ENCODE data around the gene SPACA1. TPM values are rescaled to one million over a fixed set of nuclear protein-coding genes. Genes with fewer than 3 reads are reported as not detected.

The SPACA1 gene
- total RNA-seq, 1 experiment from 2014 or later = not detected

- no peak overlapping the region for H3K4me3 ChIP-seq (ENCODE audit: insufficient read depth, low read depth, low read length)
- H3K27me3 ChIP-seq (ENCODE audit: control insufficient read depth, insufficient read depth, low read length) = no peaks in the 10 kb centered on the region
- H3K36me3 ChIP-seq (replicated peaks; ENCODE audit: control insufficient read depth, insufficient read depth, low read length) = no peaks in the 10 kb centered on the region
- no peak for DNase-seq
Observed at GRCh38 chr6:88050140-88050818, 2.6 kb downstream of the SPACA1 start.

- no peaks in the 10 kb centered on the region for H3K27me3 ChIP-seq (ENCODE audit: control insufficient read depth, insufficient read depth, low read length)
- no peaks in the 10 kb centered on the region for H3K36me3 ChIP-seq (replicated peaks; ENCODE audit: control insufficient read depth, insufficient read depth, low read length)
- H3K4me3 ChIP-seq (ENCODE audit: insufficient read depth, low read depth, low read length) = no peak overlapping the region
- DNase-seq = no peak
Observed at GRCh38 chr6:88059191-88059590, 11.6 kb downstream of the SPACA1 start.

- no peak for DNase-seq
- no peaks in the 10 kb centered on the region for H3K27me3 ChIP-seq (ENCODE audit: control insufficient read depth, insufficient read depth, low read length)
- H3K4me3 ChIP-seq (ENCODE audit: insufficient read depth, low read depth, low read length) = no peak overlapping the region
- no peaks in the 10 kb centered on the region for H3K36me3 ChIP-seq (replicated peaks; ENCODE audit: control insufficient read depth, insufficient read depth, low read length)
Observed at GRCh38 chr6:88062376-88062775, 14.7 kb downstream of the SPACA1 start.

- Histone ChIP-seq H3K4me3 (ENCODE audit: insufficient read depth, low read depth, low read length) (no peak overlapping the region), H3K27me3 (ENCODE audit: control insufficient read depth, insufficient read depth, low read length) (no peaks in the 10 kb centered on the region), H3K36me3 (replicated peaks; ENCODE audit: control insufficient read depth, insufficient read depth, low read length) (no peaks in the 10 kb centered on the region)
- no peak for DNase-seq
Observed at GRCh38 chr6:88072462-88072861, 24.8 kb downstream of the SPACA1 start.

- DNase-seq = no peak
- H3K4me3 ChIP-seq (ENCODE audit: insufficient read depth, low read depth, low read length) = no peak overlapping the region
- no peaks in the 10 kb centered on the region for H3K27me3 ChIP-seq (ENCODE audit: control insufficient read depth, insufficient read depth, low read length)
- no peaks in the 10 kb centered on the region for H3K36me3 ChIP-seq (replicated peaks; ENCODE audit: control insufficient read depth, insufficient read depth, low read length)
Observed at GRCh38 chr6:88074791-88075190, 27.1 kb downstream of the SPACA1 start.

- H3K27me3 ChIP-seq (ENCODE audit: control insufficient read depth, insufficient read depth, low read length) = no peaks in the 10 kb centered on the region
- no peak for DNase-seq
- no peak overlapping the region for H3K4me3 ChIP-seq (ENCODE audit: insufficient read depth, low read depth, low read length)
Observed at GRCh38 chr6:88077305-88077704, 29.7 kb downstream of the SPACA1 start.

GRCh38 chr6:88086792-88087191 lies 39.2 kb downstream of the SPACA1 start:
- Histone ChIP-seq H3K4me3 (ENCODE audit: insufficient read depth, low read depth, low read length) (no peak overlapping the region), H3K36me3 (replicated peaks; ENCODE audit: control insufficient read depth, insufficient read depth, low read length) (no peaks in the 10 kb centered on the region), H3K27me3 (ENCODE audit: control insufficient read depth, insufficient read depth, low read length) (no peaks in the 10 kb centered on the region)
- no peak for DNase-seq

More at GRCh38 chr6:88077305-88077704, 29.7 kb downstream of the SPACA1 start:
- no peaks in the 10 kb centered on the region for H3K36me3 ChIP-seq (replicated peaks; ENCODE audit: control insufficient read depth, insufficient read depth, low read length)

- peak; percentile 22 for DNase-seq
- H3K4me3 ChIP-seq (ENCODE audit: insufficient read depth, low read depth, low read length) = no peak overlapping the region
Observed at GRCh38 chr6:88089708-88090107, 42.1 kb downstream of the SPACA1 start.

GRCh38 chr6:88105741-88106340 lies 58.2 kb downstream of the SPACA1 start:
- no peak for DNase-seq
- Histone ChIP-seq H3K27me3 (ENCODE audit: control insufficient read depth, insufficient read depth, low read length) (no peaks in the 10 kb centered on the region), H3K36me3 (replicated peaks; ENCODE audit: control insufficient read depth, insufficient read depth, low read length) (no peaks in the 10 kb centered on the region), H3K4me3 (ENCODE audit: insufficient read depth, low read depth, low read length) (no peak overlapping the region)

More at GRCh38 chr6:88089708-88090107, 42.1 kb downstream of the SPACA1 start:
- H3K36me3 ChIP-seq (replicated peaks; ENCODE audit: control insufficient read depth, insufficient read depth, low read length) = no peaks in the 10 kb centered on the region
- H3K27me3 ChIP-seq (ENCODE audit: control insufficient read depth, insufficient read depth, low read length) = no peaks in the 10 kb centered on the region

- Histone ChIP-seq H3K4me3 (ENCODE audit: insufficient read depth, low read depth, low read length) (no peak overlapping the region), H3K27me3 (ENCODE audit: control insufficient read depth, insufficient read depth, low read length) (no peaks in the 10 kb centered on the region), H3K36me3 (replicated peaks; ENCODE audit: control insufficient read depth, insufficient read depth, low read length) (no peaks in the 10 kb centered on the region)
- no peak for DNase-seq
Observed at GRCh38 chr6:88107241-88107640, 59.6 kb downstream of the SPACA1 start.

- no peaks in the 10 kb centered on the region for H3K27me3 ChIP-seq (ENCODE audit: control insufficient read depth, insufficient read depth, low read length)
Observed at GRCh38 chr6:88111991-88112390, 64.3 kb downstream of the SPACA1 start.

GRCh38 chr6:88114838-88115237 lies 67.2 kb downstream of the SPACA1 start:
- H3K27me3 ChIP-seq (ENCODE audit: control insufficient read depth, insufficient read depth, low read length) = no peaks in the 10 kb centered on the region
- no peak for DNase-seq
- H3K36me3 ChIP-seq (replicated peaks; ENCODE audit: control insufficient read depth, insufficient read depth, low read length) = no peaks in the 10 kb centered on the region
- no peak overlapping the region for H3K4me3 ChIP-seq (ENCODE audit: insufficient read depth, low read depth, low read length)

More at GRCh38 chr6:88111991-88112390, 64.3 kb downstream of the SPACA1 start:
- Histone ChIP-seq H3K4me3 (ENCODE audit: insufficient read depth, low read depth, low read length) (no peak overlapping the region), H3K36me3 (replicated peaks; ENCODE audit: control insufficient read depth, insufficient read depth, low read length) (no peaks in the 10 kb centered on the region)
- DNase-seq = no peak

GRCh38 chr6:88115307-88115706 lies 67.7 kb downstream of the SPACA1 start:
- Histone ChIP-seq H3K4me3 (ENCODE audit: insufficient read depth, low read depth, low read length) (no peak overlapping the region), H3K27me3 (ENCODE audit: control insufficient read depth, insufficient read depth, low read length) (no peaks in the 10 kb centered on the region), H3K36me3 (replicated peaks; ENCODE audit: control insufficient read depth, insufficient read depth, low read length) (no peaks in the 10 kb centered on the region)
- no peak for DNase-seq

- no peak for DNase-seq
- Histone ChIP-seq H3K4me3 (ENCODE audit: insufficient read depth, low read depth, low read length) (no peak overlapping the region), H3K36me3 (replicated peaks; ENCODE audit: control insufficient read depth, insufficient read depth, low read length) (no peaks in the 10 kb centered on the region), H3K27me3 (ENCODE audit: control insufficient read depth, insufficient read depth, low read length) (no peaks in the 10 kb centered on the region)
Observed at GRCh38 chr6:88116276-88116675, 68.6 kb downstream of the SPACA1 start.
